NB4 (cell line): ENCODE results near the gene NAT16.
A peak's percentile ranks its signal among the peaks of the same experiment; 100 is the strongest.

Source experiments
- DNase-seq: peaks from one replicate; pipeline ENCODE4 v3.0.0; 2010; ENCODE audit warnings: low read depth
- H3K4me3 ChIP-seq: one replicate; pipeline ENCODE4 v1.5.1; 2011; ENCODE audit warnings: mild to moderate bottlenecking, low read depth, low read length, moderate library complexity
- CTCF ChIP-seq: IDR thresholded peaks from one replicate; pipeline ENCODE4 v1.5.1; 2012; ENCODE audit warnings: low read depth, low read length
- MAX ChIP-seq: IDR thresholded peaks from 2 replicates; pipeline ENCODE4 v1.6.1; 2011; ENCODE audit warnings: low read depth, low read length
- MYC ChIP-seq: IDR thresholded peaks from 2 replicates; pipeline ENCODE4 v1.6.1; 2011; ENCODE audit warnings: low read depth, low read length
- POLR2A ChIP-seq: IDR thresholded peaks from 2 replicates; pipeline ENCODE4 v1.6.1; 2011; ENCODE audit warnings: mild to moderate bottlenecking; ENCODE audit not compliant: insufficient read length; ENCODE audit errors: extremely low read depth

The NAT16 gene

GRCh38 chr7:101167645-101168411, 12.3 kb downstream of the NAT16 start:
- H3K4me3 ChIP-seq, result no peak overlapping the region
- TF ChIP-seq POLR2A (no peak), CTCF (no peak), MAX (no peak), MYC (no peak)
- no peak for DNase-seq

- TF ChIP-seq POLR2A (no peak), MAX (no peak), MYC (no peak), CTCF (no peak)
- H3K4me3 ChIP-seq, result no peak overlapping the region
- DNase-seq, result no peak
Measured at GRCh38 chr7:101166909-101167644, 13.0 kb downstream of the NAT16 start.

GRCh38 chr7:101166648-101166908, 13.5 kb downstream of the NAT16 start:
- TF ChIP-seq CTCF (no peak), MAX (no peak), MYC (no peak), POLR2A (no peak)
- H3K4me3 ChIP-seq, result no peak overlapping the region
- peak; percentile 43 for DNase-seq

- DNase-seq, result no peak
- no peak overlapping the region for H3K4me3 ChIP-seq
- no peak for TF ChIP-seq MAX
- no peak for TF ChIP-seq POLR2A
- TF ChIP-seq CTCF, result no peak
- TF ChIP-seq MYC, result no peak
Measured at GRCh38 chr7:101165958-101166647, 14.0 kb downstream of the NAT16 start.

- no peak within 1 kb of the TSS for H3K4me3 ChIP-seq
- DNase-seq, result peak; percentile 97
- TF ChIP-seq MAX, result peak; percentile 99
- TF ChIP-seq MYC, result peak; percentile 63
- no peak for TF ChIP-seq POLR2A
Measured at GRCh38 chr7:101165075-101165957, 14.8 kb downstream of the NAT16 start, which contains the start of gene VGF. Gene VGF, minus strand, starts transcription at chr7:101165569. Its CDS starts 726 bp downstream, at chr7:101164843.
